RPMI8226 (cell line): ENCODE data around the gene IDE.
"Not testable (repeated sequence)": the region's sequence is repeated elsewhere in the genome, so short reads cannot be mapped to it uniquely, and the experiment has no call there.

Experiments
- DNase-seq: peaks from one replicate; pipeline ENCODE4 v3.0.0-alpha.2; 2015

Gene IDE

GRCh38 chr10:92483539-92483938, 90.4 kb downstream of the IDE start:
- no peak for DNase-seq

- no peak for DNase-seq
Observed at GRCh38 chr10:92480413-92480812, 93.5 kb downstream of the IDE start.

- DNase-seq = no peak
Observed at GRCh38 chr10:92479547-92479946, 94.3 kb downstream of the IDE start.

GRCh38 chr10:92478536-92478935, 95.4 kb downstream of the IDE start:
- no peak for DNase-seq

GRCh38 chr10:92475357-92475868, 98.5 kb downstream of the IDE start:
- no peak for DNase-seq

GRCh38 chr10:92470026-92470425, 103.9 kb downstream of the IDE start:
- DNase-seq = no peak

GRCh38 chr10:92464364-92464763, 109.5 kb downstream of the IDE start:
- DNase-seq = no peak

- no peak for DNase-seq
Observed at GRCh38 chr10:92463582-92463981, 110.3 kb downstream of the IDE start.

GRCh38 chr10:92454955-92455354, 118.9 kb downstream of the IDE start:
- DNase-seq = peak; percentile 61

- no peak for DNase-seq
Observed at GRCh38 chr10:92452313-92452712, 121.6 kb downstream of the IDE start.

- DNase-seq = no peak
Observed at GRCh38 chr10:92451431-92451830, 122.5 kb downstream of the IDE start.

- no peak for DNase-seq
Observed at GRCh38 chr10:92450896-92451295, 123.0 kb downstream of the IDE start.

GRCh38 chr10:92440578-92440977, 133.3 kb downstream of the IDE start:
- no peak for DNase-seq

GRCh38 chr10:92438220-92438619, 135.7 kb downstream of the IDE start:
- no peak for DNase-seq

- DNase-seq = no peak
Observed at GRCh38 chr10:92436611-92437010, 137.3 kb downstream of the IDE start.

- not testable (repeated sequence) for DNase-seq
Observed at GRCh38 chr10:92436065-92436464, 137.8 kb downstream of the IDE start.

- no peak for DNase-seq
Observed at GRCh38 chr10:92434385-92434784, 139.5 kb downstream of the IDE start.

- no peak for DNase-seq
Observed at GRCh38 chr10:92432596-92432995, 141.3 kb downstream of the IDE start.

GRCh38 chr10:92430103-92430502, 143.8 kb downstream of the IDE start:
- no peak for DNase-seq

- DNase-seq = no peak
Observed at GRCh38 chr10:92421550-92421949, 152.3 kb downstream of the IDE start.

GRCh38 chr10:92420546-92421275, 153.2 kb downstream of the IDE start:
- no peak for DNase-seq

- DNase-seq = no peak
Observed at GRCh38 chr10:92419740-92420545, 153.9 kb downstream of the IDE start.

GRCh38 chr10:92418891-92419290, 155.0 kb downstream of the IDE start:
- no peak for DNase-seq

- no peak for DNase-seq
Observed at GRCh38 chr10:92418221-92418620, 155.7 kb downstream of the IDE start.
